Heart right ventricle (tissue), 16 donors: ENCODE data around the gene MORC4. TPM values are rescaled to one million over a fixed set of nuclear protein-coding genes. Genes with fewer than 3 reads are reported as not detected.

Source experiments
- ATAC-seq, 8 donors: fragments of 200-7000 bp; cut with Tn5 transposase; one replicate each; pipeline ENCODE4 v1.9.1; 2020; ENCODE audit warnings: mild to moderate bottlenecking in 8 of 8, moderate library complexity in 8 of 8, moderate number of reproducible peaks in 1 of 8
- DNase-seq, 2 donors: peaks; one replicate each; pipeline ENCODE4 v3.0.0-alpha.2; 2020
- H3K27ac ChIP-seq, 10 donors: fragments of 200-600 bp; sonication (generic) in 2 of 10; one replicate each; pipeline versions ENCODE4 v1.5.0 to v1.8.0; 2020 to 2022; ENCODE audit warnings: mild to moderate bottlenecking in 3 of 10
- H3K27me3 ChIP-seq, 7 donors: fragments of 200-600 bp; one replicate each; pipeline ENCODE4 v1.8.0; 2021 to 2022; ENCODE audit warnings: mild to moderate bottlenecking in 2 of 7
- H3K36me3 ChIP-seq, 9 donors: fragments of 200-600 bp; sonication (generic) in 1 of 9; one replicate each; pipeline versions ENCODE4 v1.5.0 to v1.8.0; 2020 to 2022; ENCODE audit warnings: mild to moderate bottlenecking in 2 of 9
- H3K4me1 ChIP-seq, 9 donors: fragments of 200-600 bp; sonication (generic) in 1 of 9; one replicate each; pipeline versions ENCODE4 v1.5.0 to v1.8.0; 2020 to 2022; ENCODE audit warnings: mild to moderate bottlenecking in 4 of 9
- H3K4me3 ChIP-seq, 10 donors: fragments of 200-600 bp; sonication (generic) in 2 of 10; one replicate each; pipeline versions ENCODE4 v1.5.0 to v1.8.0; 2020 to 2022; ENCODE audit warnings: mild to moderate bottlenecking in 7 of 10, moderate library complexity in 2 of 10
- H3K9me3 ChIP-seq, 11 donors: fragments of 200-600 bp in 10 of 11; sonication (generic) in 2 of 11; one replicate each; pipeline versions ENCODE4 v1.5.0 to v1.8.0; 2013 to 2022; ENCODE audit warnings: mild to moderate bottlenecking in 2 of 11, control low read depth in 1 of 11, moderate library complexity in 1 of 11
- CTCF ChIP-seq, 9 donors: fragments of 200-600 bp; sonication (generic) in 2 of 9; IDR thresholded peaks; one replicate each; pipeline versions ENCODE4 v1.5.0 to v1.8.0; 2021 to 2022; ENCODE audit warnings: antibody characterized with exemption in 9 of 9, mild to moderate bottlenecking in 5 of 9, moderate library complexity in 1 of 9
- whole genome bisulfite sequencing, 2 donors: extraction: QIAGEN DNeasy Blood & Tissue Kit; methylation state at CpG; one replicate each; pipeline ENCODE4 v1.1.7; 2013; ENCODE audit warnings: inconsistent platforms in 1 of 2; 5-methylcytosine and 5-hydroxymethylcytosine counted together
- intact Hi-C, 10 donors: fragments of 100-400 bp; cut with DNase I; formaldehyde crosslinking; loops; one replicate each; pipeline versions ENCODE4 v1.11.1 to v1.14.2; 2022
- polyA plus RNA-seq, 2 donors: library from polyadenylated mRNA; stranded (reverse); fragments of 200-250 nt; gene quantifications; one replicate each; pipeline ENCODE4 v1.2.3, GENCODE V29; 2013
- total RNA-seq, 10 donors: library from RNA; stranded (reverse); fragmentation: NEBNext Ultra II Directional in 3 of 10; extraction: Animal tissue kit (Norgen Biotek cat#: 25700) in 3 of 10; gene quantifications; one replicate each; pipeline versions ENCODE4 v1.2.1 to v1.2.4, GENCODE V29; 2021 to 2023
- donor health status: Arrhythmogenic right ventricular cardiomyopathy.
- donor health status: ischemic (EF 13 %, LVEDD 7.1; RV severe dilation, severe dysfunction).
- donor health status: healthy with polysubstance abuse.
- donor health status: DM: no; HTN: yes; CAD: no.
- donor health status: DM: no; HTN: no; CAD: no.
- donor health status: ischemic (EF 25% LVEDD 6.9; RV normal size, moderate dysfunction).
- donor health status: ischemic (EF 25% LVEDD 5.7; RV mildly dilated, moderate dysfunction).
- donor health status: healthy.
- donor health status: DM: yes; HTN: yes; CAD: no.
- donor health status: Ischemic cardiomyopathy.
- donor health status: ischemic (EF 35%, LVEDD 5.7; RV mildly dilated, moderate dysfunction).
- donor health status: nonischemic (EF 11% LVEDD 7.7; RV severe dilation, severe dysfunction).
- donor health status: DM: yes; HTN: yes; CAD: no.
- donor health status: PGD.
- donor health status: ischemic (EF 29% LVEDD 5.4; RV normal size, mild dysfunction).
- donor health status: nonischemic (EF 23%, LVEDD 6.1; RV moderate dilation, normal function).

The MORC4 gene
- total and polyA plus RNA-seq, 12 donors: 2.2 to 3.5 (median 2.7) TPM

- intact Hi-C loops: no loop called here
- H3K27me3 ChIP-seq: peaks cover 0 to 17% (median 0%) of the 10 kb centered on the region in 7 donors
- peaks cover 0 to 3% (median 0%) of the 10 kb centered on the region in 9 donors for H3K36me3 ChIP-seq
- peak in 1 of 2 donors; percentile 6 for DNase-seq
- H3K9me3 ChIP-seq: no peaks in the 10 kb centered on the region
- H3K27ac ChIP-seq: no peak overlapping the region
- peak in 6 of 8 donors; percentile 29 to 73 (median 49) for ATAC-seq
- H3K4me3 ChIP-seq: no peak overlapping the region
- 6 to 8% methylated on average over 3 of the region's 3 CpGs for WGBS, 2 donors
- TF ChIP-seq CTCF (IDR thresholded peaks at IDR 0.05): no peak
- H3K4me1 ChIP-seq: peaks cover 0 to 10% (median 0%) of the 10 kb centered on the region in 9 donors
Measured at GRCh38 chrX:106933538-106933961, 66.5 kb downstream of the MORC4 start.

GRCh38 chrX:106932960-106933537 lies 67.0 kb downstream of the MORC4 start:
- DNase-seq: no peak
- H3K9me3 ChIP-seq: no peaks in the 10 kb centered on the region
- intact Hi-C loops: no loop called here
- H3K4me3 ChIP-seq: no peak overlapping the region
- no peak overlapping the region for H3K27ac ChIP-seq
- H3K4me1 ChIP-seq: peaks cover 0 to 10% (median 0%) of the 10 kb centered on the region in 9 donors
- ATAC-seq: peak in 2 of 8 donors; percentile 46 to 67
- H3K27me3 ChIP-seq: peaks cover 0 to 17% (median 0%) of the 10 kb centered on the region in 7 donors
- WGBS, 2 donors: 56 to 58% methylated on average over 6 of the region's 6 CpGs
- TF ChIP-seq CTCF (IDR thresholded peaks at IDR 0.05): no peak
- peaks cover 0 to 3% (median 0%) of the 10 kb centered on the region in 9 donors for H3K36me3 ChIP-seq

GRCh38 chrX:106932492-106932923 lies 67.5 kb downstream of the MORC4 start:
- Histone ChIP-seq H3K9me3 (no peaks in the 10 kb centered on the region), H3K27ac (no peak overlapping the region), H3K27me3 (peaks cover 0 to 17% (median 0%) of the 10 kb centered on the region in 7 donors), H3K4me1 (peaks cover 0 to 10% (median 0%) of the 10 kb centered on the region in 9 donors), H3K36me3 (no peaks in the 10 kb centered on the region), H3K4me3 (no peak overlapping the region)
- intact Hi-C loops: no loop called here
- no peak for DNase-seq
- 75 to 78% methylated on average over 4 of the region's 4 CpGs for WGBS, 2 donors
- ATAC-seq: peak in 5 of 8 donors; percentile 22 to 75 (median 53)
- TF ChIP-seq CTCF (IDR thresholded peaks at IDR 0.05): no peak

- peaks cover 0 to 10% (median 0%) of the 10 kb centered on the region in 9 donors for H3K4me1 ChIP-seq
- no peaks in the 10 kb centered on the region for H3K36me3 ChIP-seq
- H3K27me3 ChIP-seq: peaks cover 0 to 17% (median 0%) of the 10 kb centered on the region in 7 donors
- DNase-seq (no peak), ATAC-seq (no peak)
- no peak overlapping the region for H3K4me3 ChIP-seq
- H3K9me3 ChIP-seq: no peaks in the 10 kb centered on the region
- no peak for TF ChIP-seq CTCF (IDR thresholded peaks at IDR 0.05)
- 85 to 94% methylated on average over 3 of the region's 3 CpGs for WGBS, 2 donors
- no peak overlapping the region for H3K27ac ChIP-seq
- intact Hi-C loops: no loop called here
Measured at GRCh38 chrX:106931831-106932491, 68.1 kb downstream of the MORC4 start.
